ENCODE results near the gene TOX3. TPM values are rescaled to one million over a fixed set of nuclear protein-coding genes. Genes with fewer than 3 reads are reported as not detected.

TOX3 gene
- total and polyA plus RNA-seq, 2 donors (not counting 1 experiment from before 2014, with no cell fraction given): not detected

GRCh38 chr16:52494145-52494544, 52.8 kb downstream of the TOX3 start:
- no peak for DNase-seq
- Histone ChIP-seq H3K79me2 (ENCODE audit: control insufficient read depth, insufficient read depth, low read length) (no peaks in the 10 kb centered on the region), H3K4me2 (replicated peaks; ENCODE audit: low read depth, low read length, poor library complexity, severe bottlenecking) (no peak overlapping the region), H3K9me3 (ENCODE audit: control extremely low read depth in 1 of 3, control insufficient read depth in 2 of 3, insufficient read depth in 1 of 3, low read length in 2 of 3) (peaks cover 0 to 1% (median 0%) of the 10 kb centered on the region in 3 donors), H3K4me3 (ENCODE audit: control extremely low read depth in 1 of 5, extremely low read depth in 1 of 5, insufficient read depth in 1 of 5, low read depth in 2 of 5, low read length in 4 of 5) (no peak overlapping the region), H3K27ac (ENCODE audit: low read length in 2 of 2) (no peak overlapping the region), H3K9ac (ENCODE audit: low read length) (no peak overlapping the region), H3K4me1 (ENCODE audit: control insufficient read depth in 2 of 2, insufficient read depth in 2 of 2, low read length in 2 of 2) (no peaks in the 10 kb centered on the region), H3K36me3 (replicated peaks in 1 of 2; ENCODE audit: control extremely low read depth in 1 of 2, control insufficient read depth in 1 of 2, extremely low read depth in 1 of 2, insufficient read depth in 2 of 2, low read length in 1 of 2) (no peaks in the 10 kb centered on the region), H2AFZ (ENCODE audit: insufficient read depth, low read depth, low read length, poor library complexity, severe bottlenecking) (no peak overlapping the region), H3K27me3 (replicated peaks in 1 of 4; ENCODE audit: control extremely low read depth in 1 of 4, control insufficient read depth in 3 of 4, insufficient read depth in 4 of 4, low read length in 3 of 4) (no peaks in the 10 kb centered on the region), H4K20me1 (ENCODE audit: control insufficient read depth, insufficient read depth, low read length, poor library complexity, severe bottlenecking) (no peaks in the 10 kb centered on the region)
- no peaks in the 10 kb centered on the region for H3K4me1 Mint-ChIP-seq
- no peaks in the 10 kb centered on the region for H3K27me3 Mint-ChIP-seq
- WGBS (ENCODE audit: insufficient coverage): 80% methylated on average over 1 of the region's 4 CpGs
- intact Hi-C loops (cut with micrococcal nuclease): no loop called here
- POLR2A ChIA-PET: no interaction called here
- ATAC-seq (ENCODE audit: low read depth): no peak
- H3K9me3 Mint-ChIP-seq (ENCODE audit: insufficient read depth): no peaks in the 10 kb centered on the region
- CTCF ChIA-PET: no interaction called here
- H3K4me3 Mint-ChIP-seq: no peak overlapping the region
- H3K27ac Mint-ChIP-seq: no peak overlapping the region
- TF ChIP-seq CTCF (IDR thresholded peaks at IDR 0.05) (no peak), EZH2 (IDR thresholded peaks at IDR 0.05; ENCODE audit: borderline replicate concordance, insufficient read depth, low read depth, low read length, poor library complexity, severe bottlenecking) (no peak)

GRCh38 chr16:52492789-52493357, 54.1 kb downstream of the TOX3 start:
- DNase-seq (no peak), ATAC-seq (ENCODE audit: low read depth) (no peak)
- H3K9me3 ChIP-seq (ENCODE audit: control extremely low read depth in 1 of 3, control insufficient read depth in 2 of 3, insufficient read depth in 1 of 3, low read length in 2 of 3): no peaks in the 10 kb centered on the region
- no peak overlapping the region for H3K9ac ChIP-seq (ENCODE audit: low read length)
- H3K27ac ChIP-seq (ENCODE audit: low read length in 2 of 2): no peak overlapping the region
- 20% methylated on average over 1 of the region's 5 CpGs for WGBS (ENCODE audit: insufficient coverage)
- ChIA-PET POLR2A (no interaction called here), CTCF (no interaction called here)
- intact Hi-C loops (cut with micrococcal nuclease): no loop called here
- no peaks in the 10 kb centered on the region for H3K27me3 Mint-ChIP-seq
- no peaks in the 10 kb centered on the region for H3K27me3 ChIP-seq (replicated peaks in 1 of 4; ENCODE audit: control extremely low read depth in 1 of 4, control insufficient read depth in 3 of 4, insufficient read depth in 4 of 4, low read length in 3 of 4)
- H3K4me3 ChIP-seq (ENCODE audit: control extremely low read depth in 1 of 5, extremely low read depth in 1 of 5, insufficient read depth in 1 of 5, low read depth in 2 of 5, low read length in 4 of 5): no peak overlapping the region
- H3K27ac Mint-ChIP-seq: no peak overlapping the region
- no peak for TF ChIP-seq CTCF (IDR thresholded peaks at IDR 0.05)
- TF ChIP-seq EZH2 (IDR thresholded peaks at IDR 0.05; ENCODE audit: borderline replicate concordance, insufficient read depth, low read depth, low read length, poor library complexity, severe bottlenecking): no peak
- no peaks in the 10 kb centered on the region for H3K36me3 ChIP-seq (replicated peaks in 1 of 2; ENCODE audit: control extremely low read depth in 1 of 2, control insufficient read depth in 1 of 2, extremely low read depth in 1 of 2, insufficient read depth in 2 of 2, low read length in 1 of 2)
- no peaks in the 10 kb centered on the region for H3K4me1 ChIP-seq (ENCODE audit: control insufficient read depth in 2 of 2, insufficient read depth in 2 of 2, low read length in 2 of 2)
- H3K79me2 ChIP-seq (ENCODE audit: control insufficient read depth, insufficient read depth, low read length): no peaks in the 10 kb centered on the region
- no peaks in the 10 kb centered on the region for H4K20me1 ChIP-seq (ENCODE audit: control insufficient read depth, insufficient read depth, low read length, poor library complexity, severe bottlenecking)
- no peak overlapping the region for H3K4me2 ChIP-seq (replicated peaks; ENCODE audit: low read depth, low read length, poor library complexity, severe bottlenecking)
- no peak overlapping the region for H2AFZ ChIP-seq (ENCODE audit: insufficient read depth, low read depth, low read length, poor library complexity, severe bottlenecking)
- no peaks in the 10 kb centered on the region for H3K4me1 Mint-ChIP-seq
- no peaks in the 10 kb centered on the region for H3K9me3 Mint-ChIP-seq (ENCODE audit: insufficient read depth)
- no peak overlapping the region for H3K4me3 Mint-ChIP-seq
